ENCODE data around the gene CCDC138. TPM values are rescaled to one million over a fixed set of nuclear protein-coding genes. Genes with fewer than 3 reads are reported as not detected.

Gene CCDC138
- total RNA-seq, 2 donors from 2014 or later = 1.1 to 4.5 TPM

- no peak for DNase-seq (ENCODE audit: low spot score)
- TF ChIP-seq CTCF (IDR thresholded peaks at IDR 0.05) = no peak
- H3K9me3 ChIP-seq = peaks cover 5% of the 10 kb centered on the region
- no peak overlapping the region for H3K27ac ChIP-seq
- no peaks in the 10 kb centered on the region for H3K36me3 ChIP-seq
- H3K4me3 ChIP-seq = no peak overlapping the region
- no peaks in the 10 kb centered on the region for H3K27me3 ChIP-seq (replicated peaks; ENCODE audit: insufficient read depth)
- no peak for ATAC-seq (ENCODE audit: insufficient number of reproducible peaks, low FRiP score, low read depth)
- no peaks in the 10 kb centered on the region for H3K4me1 ChIP-seq (ENCODE audit: control insufficient read depth in 1 of 2, low read depth in 2 of 2)
Measured at GRCh38 chr2:108841506-108841905, 54.9 kb downstream of the CCDC138 start.

- H3K9me3 ChIP-seq = no peaks in the 10 kb centered on the region
- ATAC-seq (ENCODE audit: insufficient number of reproducible peaks, low FRiP score, low read depth) = no peak
- H3K4me1 ChIP-seq (ENCODE audit: control insufficient read depth in 1 of 2, low read depth in 2 of 2) = no peaks in the 10 kb centered on the region
- H3K27me3 ChIP-seq (replicated peaks; ENCODE audit: insufficient read depth) = no peaks in the 10 kb centered on the region
- no peak overlapping the region for H3K27ac ChIP-seq
- DNase-seq (ENCODE audit: low spot score) = no peak
- H3K4me3 ChIP-seq = no peak overlapping the region
- TF ChIP-seq CTCF (IDR thresholded peaks at IDR 0.05) = no peak
- H3K36me3 ChIP-seq = no peaks in the 10 kb centered on the region
Measured at GRCh38 chr2:108845923-108846322, 59.4 kb downstream of the CCDC138 start.

GRCh38 chr2:108847000-108847399 lies 60.4 kb downstream of the CCDC138 start:
- H3K4me3 ChIP-seq = no peak overlapping the region
- TF ChIP-seq CTCF (IDR thresholded peaks at IDR 0.05) = no peak
- H3K9me3 ChIP-seq = no peaks in the 10 kb centered on the region
- DNase-seq (ENCODE audit: low spot score) (no peak), ATAC-seq (ENCODE audit: insufficient number of reproducible peaks, low FRiP score, low read depth) (no peak)
- no peak overlapping the region for H3K27ac ChIP-seq
- no peaks in the 10 kb centered on the region for H3K36me3 ChIP-seq
- H3K27me3 ChIP-seq (replicated peaks; ENCODE audit: insufficient read depth) = no peaks in the 10 kb centered on the region
- no peaks in the 10 kb centered on the region for H3K4me1 ChIP-seq (ENCODE audit: control insufficient read depth in 1 of 2, low read depth in 2 of 2)

DNA sequence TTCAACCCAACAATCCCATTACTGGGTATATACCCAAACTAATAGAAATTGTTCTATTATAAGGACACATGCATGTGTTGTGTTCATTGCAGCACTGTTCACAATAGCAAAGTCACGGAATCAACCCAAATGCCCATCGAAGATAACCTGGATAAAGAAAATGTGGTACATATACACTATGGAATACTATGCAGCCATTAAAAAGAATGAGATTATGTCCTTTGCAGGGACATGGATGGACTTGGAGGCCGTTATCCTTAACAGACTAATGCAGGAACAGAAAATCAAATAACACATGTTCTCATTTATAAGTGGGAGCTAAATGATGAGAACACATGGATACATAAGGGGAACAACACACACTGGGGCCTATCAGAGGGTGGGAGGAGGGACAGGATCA lies 65.8 kb downstream of the CCDC138 start:
- no peak for TF ChIP-seq CTCF (IDR thresholded peaks at IDR 0.05)
- Histone ChIP-seq H3K36me3 (no peaks in the 10 kb centered on the region), H3K4me3 (no peak overlapping the region), H3K4me1 (ENCODE audit: control insufficient read depth in 1 of 2, low read depth in 2 of 2) (no peaks in the 10 kb centered on the region), H3K27me3 (replicated peaks; ENCODE audit: insufficient read depth) (no peaks in the 10 kb centered on the region), H3K9me3 (no peaks in the 10 kb centered on the region), H3K27ac (no peak overlapping the region)
- ATAC-seq (ENCODE audit: insufficient number of reproducible peaks, low FRiP score, low read depth) (no peak), DNase-seq (ENCODE audit: low spot score) (no peak)

DNA sequence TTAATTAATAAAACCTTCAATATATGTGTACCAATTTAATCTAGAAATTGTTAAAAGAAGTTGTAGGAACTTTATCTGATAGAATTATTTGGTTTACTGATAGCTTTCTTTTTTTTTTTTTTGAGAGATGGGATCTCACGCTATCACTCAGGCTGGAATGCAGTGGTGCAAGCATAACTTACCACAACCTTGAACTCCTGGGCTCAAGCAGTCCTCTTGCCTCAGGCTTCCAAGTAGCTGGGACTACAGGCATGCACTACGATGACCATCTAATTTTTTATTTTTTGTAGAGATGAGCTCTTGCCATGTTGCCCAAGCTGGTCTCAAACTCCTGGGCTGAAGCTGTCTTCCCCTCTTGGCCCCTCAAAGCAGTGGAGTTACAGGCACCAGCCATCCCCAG lies 66.8 kb downstream of the CCDC138 start:
- no peak overlapping the region for H3K27ac ChIP-seq
- H3K4me3 ChIP-seq = no peak overlapping the region
- no peaks in the 10 kb centered on the region for H3K27me3 ChIP-seq (replicated peaks; ENCODE audit: insufficient read depth)
- DNase-seq (ENCODE audit: low spot score) (no peak), ATAC-seq (ENCODE audit: insufficient number of reproducible peaks, low FRiP score, low read depth) (no peak)
- TF ChIP-seq CTCF (IDR thresholded peaks at IDR 0.05) = no peak
- no peaks in the 10 kb centered on the region for H3K4me1 ChIP-seq (ENCODE audit: control insufficient read depth in 1 of 2, low read depth in 2 of 2)
- H3K36me3 ChIP-seq = no peaks in the 10 kb centered on the region
- H3K9me3 ChIP-seq = no peaks in the 10 kb centered on the region

All from thoracic aorta (tissue), 2 donors.